Psoas muscle (tissue), 8 donors: ENCODE measurements around the gene TRIM5. TPM values are rescaled to one million over a fixed set of nuclear protein-coding genes. Genes with fewer than 3 reads are reported as not detected.

Experiments
- ATAC-seq, 4 donors: fragments of 200-7000 bp; cut with Tn5 transposase; one replicate each; pipeline ENCODE4 v1.9.1; 2020; ENCODE audit warnings: moderate library complexity in 3 of 4, mild to moderate bottlenecking in 2 of 4
- DNase-seq, 2 donors: peaks; one replicate each; pipeline ENCODE4 v3.0.0-alpha.2; 2020
- H3K27ac ChIP-seq: fragments of 200-600 bp; one replicate; pipeline ENCODE4 v1.8.0; 2022
- H3K27me3 ChIP-seq, 3 donors: fragments of 200-600 bp in 1 of 3; one replicate each; pipeline versions ENCODE4 v1.6.1 to v1.8.0; 2013 to 2022; ENCODE audit warnings: low read length in 2 of 3, mild to moderate bottlenecking in 2 of 3, moderate library complexity in 1 of 3; ENCODE audit not compliant: insufficient read depth in 3 of 3
- H3K36me3 ChIP-seq, 2 donors: fragments of 200-600 bp in 1 of 2; one replicate each; pipeline versions ENCODE4 v1.6.1 to v1.8.0; 2013 to 2022; ENCODE audit warnings: low read depth in 1 of 2, mild to moderate bottlenecking in 1 of 2, moderate library complexity in 1 of 2; ENCODE audit not compliant: insufficient read depth in 1 of 2
- H3K4me1 ChIP-seq: fragments of 200-600 bp; one replicate; pipeline ENCODE4 v1.8.0; 2022
- H3K4me3 ChIP-seq: fragments of 200-600 bp; one replicate; pipeline ENCODE4 v1.8.0; 2022; ENCODE audit warnings: mild to moderate bottlenecking
- H3K9me3 ChIP-seq: fragments of 200-600 bp; one replicate; pipeline ENCODE4 v1.8.0; 2022
- CTCF ChIP-seq: fragments of 200-600 bp; IDR thresholded peaks from one replicate; pipeline ENCODE4 v1.8.0; 2022; ENCODE audit warnings: antibody characterized with exemption
- WGBS, 3 donors: extraction: QIAGEN DNeasy Blood & Tissue Kit; methylation state at CpG; one replicate each; pipeline versions ENCODE4 v1.1.6 to v1.1.7; 2013; 5-methylcytosine and 5-hydroxymethylcytosine counted together
- intact Hi-C, 2 donors: fragments of 100-400 bp; cut with DNase I; formaldehyde crosslinking; loops; one replicate each; pipeline versions ENCODE4 v1.11.0 to v1.14.2; 2022
- polyA plus RNA-seq, 3 donors: library from polyadenylated mRNA; stranded (reverse); fragments of 200-250 nt; gene quantifications; one replicate each; pipeline ENCODE4 v1.2.3, GENCODE V29; 2013
- total RNA-seq, 4 donors: library from RNA; stranded (reverse); fragmentation: NEBNext Ultra II Directional in 2 of 4; extraction: Animal tissue kit (Norgen Biotek cat#: 25700) in 2 of 4; gene quantifications; one replicate each; pipeline versions ENCODE4 v1.2.1 to v1.2.4, GENCODE V29; 2021 to 2023
- donor health status: healthy with polysubstance abuse.
- donor health status: DM: no; HTN: no; CAD: no; lungs with moderate emphysema.
- donor health status: Bipolar disorder and iron deficiency.
- donor health status: healthy.
- donor health status: DM: yes; HTN: yes; CAD: no.
- donor health status: DM: no; HTN: no; CAD: no.
- donor health status: DM: no; HTN: no; CAD: no.
- donor health status: DM: yes; HTN: yes; CAD: no.

Gene TRIM5
- total and polyA plus RNA-seq, 7 donors = 0.98 to 6.3 (median 2.6) TPM

- DNase-seq (no peak), ATAC-seq (no peak)
- Histone ChIP-seq H3K27ac (no peak overlapping the region), H3K4me1 (no peaks in the 10 kb centered on the region), H3K27me3 (no peaks in the 10 kb centered on the region), H3K36me3 (no peaks in the 10 kb centered on the region), H3K9me3 (no peaks in the 10 kb centered on the region), H3K4me3 (no peak overlapping the region)
- no peak for TF ChIP-seq CTCF
- intact Hi-C loops = no loop called here
- 58 to 61% (median 60%) methylated on average over 3 of the region's 3 CpGs for WGBS, 3 donors
These were observed 66.1 kb downstream of the TRIM5 start for GRCh38 chr11:5618807-5619206.

Other genes with a start within 250 kb of the TRIM5 start
- gene OR51I1, start 243.6 kb downstream of the TRIM5 start, total RNA-seq = not detected
- not detected for gene OR51I1, start 243.6 kb downstream of the TRIM5 start, polyA plus RNA-seq
- gene OR51I2, start 235.8 kb downstream of the TRIM5 start, total RNA-seq = not detected
- not detected for gene OR51I2, start 235.8 kb downstream of the TRIM5 start, polyA plus RNA-seq
- not detected for gene OR52D1, start 196.4 kb downstream of the TRIM5 start, total RNA-seq
- gene OR52D1, start 196.4 kb downstream of the TRIM5 start, polyA plus RNA-seq = not detected
- gene UBQLN3, start 175.1 kb downstream of the TRIM5 start, total RNA-seq = not detected
- gene UBQLN3, start 175.1 kb downstream of the TRIM5 start, polyA plus RNA-seq = not detected
- gene UBQLNL, start 168.4 kb downstream of the TRIM5 start, total RNA-seq = not detected
- gene UBQLNL, start 168.4 kb downstream of the TRIM5 start, polyA plus RNA-seq = under 1 TPM in 2 of 3 donors, not detected in 1; 0.01 to 0.04 TPM
- not detected for gene OR52H1, start 136.5 kb downstream of the TRIM5 start, total RNA-seq
- not detected for gene OR52H1, start 136.5 kb downstream of the TRIM5 start, polyA plus RNA-seq
- gene OR52B6, start 104.2 kb downstream of the TRIM5 start, total RNA-seq = not detected
- not detected for gene OR52B6, start 104.2 kb downstream of the TRIM5 start, polyA plus RNA-seq
- under 1 TPM in 3 of 4 donors, not detected in 1; 0.44 to 0.78 (median 0.77) TPM for gene TRIM6, start 88.4 kb downstream of the TRIM5 start, total RNA-seq
- gene TRIM6, start 88.4 kb downstream of the TRIM5 start, polyA plus RNA-seq = under 1 TPM; 0.26 to 0.36 (median 0.28) TPM
- 1 to 10 TPM in 1 of 4 donors, under 1 TPM in 3; 0.48 to 1.3 (median 0.89) TPM for gene TRIM34, start 60.1 kb downstream of the TRIM5 start, total RNA-seq
- gene TRIM34, start 60.1 kb downstream of the TRIM5 start, polyA plus RNA-seq = under 1 TPM; 0.55 to 0.79 (median 0.67) TPM
- 10 to 100 TPM in 1 of 4 donors, 1 to 10 TPM in 3; 6.2 to 12.4 (median 7.9) TPM for gene TRIM22, start 4.7 kb upstream of the TRIM5 start, total RNA-seq
- 1 to 10 TPM; 5.1 to 5.6 (median 5.5) TPM for gene TRIM22, start 4.7 kb upstream of the TRIM5 start, polyA plus RNA-seq
- not detected for gene OR56B1, start 51.4 kb upstream of the TRIM5 start, total RNA-seq
- not detected for gene OR56B1, start 51.4 kb upstream of the TRIM5 start, polyA plus RNA-seq
- not detected for gene OR52N4, start 69.2 kb upstream of the TRIM5 start, total RNA-seq
- not detected for gene OR52N4, start 69.2 kb upstream of the TRIM5 start, polyA plus RNA-seq
- not detected for gene OR52N5, start 98.3 kb upstream of the TRIM5 start, total RNA-seq
- gene OR52N5, start 98.3 kb upstream of the TRIM5 start, polyA plus RNA-seq = not detected
- not detected for gene OR52N1, start 106.2 kb upstream of the TRIM5 start, total RNA-seq
- gene OR52N1, start 106.2 kb upstream of the TRIM5 start, polyA plus RNA-seq = not detected
- gene OR52N2, start 123.8 kb upstream of the TRIM5 start, total RNA-seq = not detected
- not detected for gene OR52N2, start 123.8 kb upstream of the TRIM5 start, polyA plus RNA-seq
- gene OR52E6, start 156.8 kb upstream of the TRIM5 start, total RNA-seq = not detected
- not detected for gene OR52E6, start 156.8 kb upstream of the TRIM5 start, polyA plus RNA-seq
- gene OR52E8, start 172.6 kb upstream of the TRIM5 start, total RNA-seq = not detected
- not detected for gene OR52E8, start 172.6 kb upstream of the TRIM5 start, polyA plus RNA-seq
- not detected for gene OR52E4, start 195.6 kb upstream of the TRIM5 start, total RNA-seq
- not detected for gene OR52E4, start 195.6 kb upstream of the TRIM5 start, polyA plus RNA-seq
- gene OR52E5, start 208.1 kb upstream of the TRIM5 start, total RNA-seq = not detected
- gene OR52E5, start 208.1 kb upstream of the TRIM5 start, polyA plus RNA-seq = not detected